ENCODE measurements around the gene CCT7. TPM values are rescaled to one million over a fixed set of nuclear protein-coding genes. Genes with fewer than 3 reads are reported as not detected.
A peak's percentile ranks its signal among the peaks of the same experiment; 100 is the strongest.

The CCT7 gene
- total and polyA plus RNA-seq, 12 donors: 120 to 581 (median 294) TPM

DNA sequence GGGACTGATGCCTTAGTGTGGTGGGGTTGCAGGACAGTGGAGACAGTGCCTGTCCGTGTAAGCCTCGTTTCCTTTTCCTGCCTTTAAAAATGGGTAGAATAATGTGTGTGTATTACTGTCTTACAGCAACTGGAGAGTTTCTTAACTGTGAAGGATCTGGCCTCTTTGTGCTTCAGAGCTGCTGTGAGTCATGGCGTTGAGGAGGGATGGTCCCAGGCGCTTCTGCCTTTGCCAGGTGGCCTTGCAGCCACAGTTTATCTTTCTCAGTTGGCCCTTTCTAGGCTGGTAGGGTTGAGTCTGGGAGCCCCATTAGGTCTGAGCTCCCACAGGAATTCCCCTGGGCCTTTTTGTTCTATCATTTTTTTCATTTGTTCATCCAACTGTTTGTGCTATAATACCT is 10.3 kb upstream of the CCT7 start:
- Histone ChIP-seq H3K27ac (peak overlapping the region in 1 of 5 donors; percentile 21), H3K9me3 (replicated peaks in 1 of 3) (no peaks in the 10 kb centered on the region), H3K36me3 (replicated peaks in 1 of 2) (peaks cover 0 to 43% of the 10 kb centered on the region in 2 donors), H3K27me3 (no peaks in the 10 kb centered on the region), H3K4me1 (replicated peaks in 1 of 2) (no peaks in the 10 kb centered on the region), H3K4me3 (no peak overlapping the region)
- intact Hi-C loops (cut with DNase I): no loop called here
- DNase-seq: peak in 4 of 7 donors; percentile 52 to 62 (median 60)
- TF ChIP-seq POLR2A (IDR thresholded peaks at IDR 0.05): no peak
- TF ChIP-seq, protein P1, sequence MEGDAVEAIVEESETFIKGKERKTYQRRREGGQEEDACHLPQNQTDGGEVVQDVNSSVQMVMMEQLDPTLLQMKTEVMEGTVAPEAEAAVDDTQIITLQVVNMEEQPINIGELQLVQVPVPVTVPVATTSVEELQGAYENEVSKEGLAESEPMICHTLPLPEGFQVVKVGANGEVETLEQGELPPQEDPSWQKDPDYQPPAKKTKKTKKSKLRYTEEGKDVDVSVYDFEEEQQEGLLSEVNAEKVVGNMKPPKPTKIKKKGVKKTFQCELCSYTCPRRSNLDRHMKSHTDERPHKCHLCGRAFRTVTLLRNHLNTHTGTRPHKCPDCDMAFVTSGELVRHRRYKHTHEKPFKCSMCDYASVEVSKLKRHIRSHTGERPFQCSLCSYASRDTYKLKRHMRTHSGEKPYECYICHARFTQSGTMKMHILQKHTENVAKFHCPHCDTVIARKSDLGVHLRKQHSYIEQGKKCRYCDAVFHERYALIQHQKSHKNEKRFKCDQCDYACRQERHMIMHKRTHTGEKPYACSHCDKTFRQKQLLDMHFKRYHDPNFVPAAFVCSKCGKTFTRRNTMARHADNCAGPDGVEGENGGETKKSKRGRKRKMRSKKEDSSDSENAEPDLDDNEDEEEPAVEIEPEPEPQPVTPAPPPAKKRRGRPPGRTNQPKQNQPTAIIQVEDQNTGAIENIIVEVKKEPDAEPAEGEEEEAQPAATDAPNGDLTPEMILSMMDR (IDR thresholded peaks at IDR 0.05): no peak
- 62 to 66% (median 65%) methylated on average over 4 of the region's 4 CpGs for WGBS, 4 donors

DNA sequence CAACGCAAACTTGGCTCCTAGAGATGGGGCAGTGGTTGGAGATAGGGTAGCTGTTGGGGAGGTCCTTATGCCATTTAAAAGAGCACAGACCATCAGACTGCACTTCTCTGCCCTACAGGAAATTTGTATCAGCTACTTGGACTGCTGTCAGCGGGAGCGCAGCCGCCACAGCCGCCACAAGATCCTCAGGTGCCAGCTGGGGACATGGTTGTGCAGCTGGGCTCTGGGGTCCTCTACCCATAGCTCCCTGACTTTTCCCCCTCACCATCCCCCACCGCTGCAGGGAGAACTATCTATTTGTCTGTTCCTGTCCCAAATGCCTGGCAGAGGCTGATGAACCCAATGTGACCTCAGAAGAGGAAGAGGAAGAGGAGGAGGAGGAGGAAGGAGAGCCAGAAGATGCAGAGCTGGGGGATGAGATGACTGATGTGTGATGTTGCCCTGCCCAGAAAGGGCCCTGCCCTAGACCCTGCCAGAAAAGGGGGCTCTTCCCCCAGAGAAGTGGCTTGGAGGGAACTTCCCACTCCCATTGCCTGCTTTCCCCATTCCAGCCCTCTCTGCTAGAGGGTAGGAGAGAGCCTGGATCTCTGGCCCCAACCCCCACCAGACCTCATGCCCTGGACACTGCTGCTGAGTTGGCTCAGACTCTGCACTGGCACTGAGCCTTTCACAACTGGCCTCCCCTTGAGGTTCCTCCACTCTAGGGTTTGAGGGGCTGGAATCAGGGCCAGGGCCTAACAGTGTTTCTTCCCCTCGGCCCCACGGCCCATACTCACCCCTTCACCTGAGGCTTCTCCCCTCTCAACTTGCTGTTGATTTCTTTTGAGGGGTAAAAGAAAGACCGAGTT is 8.4 kb upstream of the CCT7 start:
- 77 to 87% (median 81%) methylated on average over 8 to 9 of the region's 9 CpGs for WGBS, 4 donors
- DNase-seq: no peak
- H3K36me3 ChIP-seq (replicated peaks in 1 of 2): peaks cover 0 to 46% of the 10 kb centered on the region in 2 donors

DNA sequence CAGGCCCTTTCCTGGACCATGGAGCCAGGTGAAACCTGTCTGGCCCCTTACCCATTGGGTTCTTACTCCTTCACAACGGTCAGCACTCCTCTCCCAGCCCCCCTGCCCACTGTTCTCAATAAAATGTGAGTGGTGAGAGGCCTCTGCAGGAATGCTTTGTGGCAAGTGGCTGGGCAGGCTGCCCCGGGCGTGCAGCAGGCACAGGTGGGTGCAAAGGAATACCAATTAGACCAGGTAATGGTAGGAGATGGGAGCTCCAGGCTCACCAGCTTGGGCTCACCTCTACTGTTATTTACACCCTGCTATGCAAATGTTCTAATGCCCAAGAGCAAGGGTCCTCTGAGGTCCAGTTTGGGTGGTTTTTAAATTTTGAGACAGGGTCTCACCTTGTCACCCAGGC is 7.0 kb upstream of the CCT7 start:
- no peaks in the 10 kb centered on the region for H3K9me3 ChIP-seq (replicated peaks in 1 of 3)
- peaks cover 0 to 40% of the 10 kb centered on the region in 2 donors for H3K36me3 ChIP-seq (replicated peaks in 1 of 2)
- TF ChIP-seq, protein P1 (IDR thresholded peaks at IDR 0.05): no peak
- 85 to 94% (median 92%) methylated on average over 3 of the region's 3 CpGs for WGBS, 4 donors
- H3K27me3 ChIP-seq: no peaks in the 10 kb centered on the region
- no peak overlapping the region for H3K4me3 ChIP-seq
- intact Hi-C loops (cut with DNase I): no loop called here
- H3K4me1 ChIP-seq (replicated peaks in 1 of 2): no peaks in the 10 kb centered on the region
- DNase-seq: no peak
- H3K27ac ChIP-seq: no peak overlapping the region

More for the DNA sequence above, 8.4 kb upstream of the CCT7 start:
- intact Hi-C loops (cut with DNase I): no loop called here
- Histone ChIP-seq H3K27me3 (no peaks in the 10 kb centered on the region), H3K4me3 (no peak overlapping the region), H3K4me1 (replicated peaks in 1 of 2) (no peaks in the 10 kb centered on the region), H3K27ac (no peak overlapping the region), H3K9me3 (replicated peaks in 1 of 3) (no peaks in the 10 kb centered on the region)
- TF ChIP-seq, protein P1 (IDR thresholded peaks at IDR 0.05): no peak

DNA sequence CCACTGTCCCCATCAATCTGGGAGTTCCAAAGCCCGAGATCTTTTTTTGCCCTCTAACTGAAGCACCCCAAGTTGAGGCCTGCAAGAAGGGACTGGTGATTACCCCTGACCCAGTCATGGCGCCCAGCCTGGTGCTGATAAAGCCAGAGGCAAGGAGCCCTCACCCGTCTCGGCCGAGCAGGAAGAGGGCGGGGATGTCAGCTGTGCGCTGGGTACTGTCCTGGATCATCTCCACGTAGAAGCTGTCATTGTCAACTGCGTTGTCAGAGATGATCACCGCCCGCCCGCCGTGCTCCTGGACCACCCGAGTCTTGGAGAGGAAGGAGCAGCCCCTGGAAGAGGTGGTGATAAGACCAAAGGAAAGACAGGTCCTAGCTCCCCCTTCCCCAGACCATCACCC is 5.5 kb upstream of the CCT7 start:
- no peak for DNase-seq
- H3K9me3 ChIP-seq (replicated peaks in 1 of 3): no peaks in the 10 kb centered on the region
- no peaks in the 10 kb centered on the region for H3K27me3 ChIP-seq
- H3K36me3 ChIP-seq (replicated peaks in 1 of 2): peaks cover 0 to 31% of the 10 kb centered on the region in 2 donors
- H3K4me3 ChIP-seq: no peak overlapping the region
- peaks cover 5 to 7% of the 10 kb centered on the region in 2 donors for H3K4me1 ChIP-seq (replicated peaks in 1 of 2)
- no peak for TF ChIP-seq POLR2A (IDR thresholded peaks at IDR 0.05)
- TF ChIP-seq, protein P1 (IDR thresholded peaks at IDR 0.05): no peak
- H3K27ac ChIP-seq: no peak overlapping the region
- intact Hi-C loops (cut with DNase I): no loop called here
- 87 to 95% (median 91%) methylated on average over 10 to 14 of the region's 14 CpGs for WGBS, 4 donors

Measured in adrenal gland (tissue), 12 donors.